DMS 273 treated with DMSO at 0.1 percent for 48 hours (cell line): ENCODE measurements around the gene TMEM170B.
A peak's percentile ranks its signal among the peaks of the same experiment; 100 is the strongest.

ENCODE experiments used
- DNase-seq: peaks from one replicate; lab custom pipeline; 2025; lab: John Stamatoyannopoulos, UW

TMEM170B gene

GRCh38 chr6:11537229-11538051 is at the start of gene TMEM170B:
Gene TMEM170B (plus strand): TSS chr6:11537749. CDS start chr6:11538278, 529 bp downstream.
- peak; percentile 80 for DNase-seq

- DNase-seq, result no peak
Observed at GRCh38 chr6:11490996-11491395, 46.6 kb upstream of the TMEM170B start.

GRCh38 chr6:11491596-11492463 is 45.7 kb upstream of the TMEM170B start:
- no peak for DNase-seq

- DNase-seq, result no peak
Observed at GRCh38 chr6:11492464-11493290, 44.9 kb upstream of the TMEM170B start.

GRCh38 chr6:11493974-11494373 is 43.6 kb upstream of the TMEM170B start:
- no peak for DNase-seq

GRCh38 chr6:11494786-11495564 is 42.6 kb upstream of the TMEM170B start:
- no peak for DNase-seq

GRCh38 chr6:11495565-11496145 is 41.9 kb upstream of the TMEM170B start:
- DNase-seq, result no peak

GRCh38 chr6:11496152-11497060 is 41.1 kb upstream of the TMEM170B start:
- peak; percentile 52 for DNase-seq

- DNase-seq, result no peak
Observed at GRCh38 chr6:11497107-11497506, 40.4 kb upstream of the TMEM170B start.

GRCh38 chr6:11497881-11498280 is 39.7 kb upstream of the TMEM170B start:
- DNase-seq, result peak; percentile 25

- no peak for DNase-seq
Observed at GRCh38 chr6:11500008-11500407, 37.5 kb upstream of the TMEM170B start.

GRCh38 chr6:11509471-11509870 is 28.1 kb upstream of the TMEM170B start:
- no peak for DNase-seq

GRCh38 chr6:11514672-11515071 is 22.9 kb upstream of the TMEM170B start:
- DNase-seq, result no peak

GRCh38 chr6:11515763-11516162 is 21.8 kb upstream of the TMEM170B start:
- DNase-seq, result no peak

GRCh38 chr6:11522812-11523605 is 14.5 kb upstream of the TMEM170B start:
- DNase-seq, result no peak

GRCh38 chr6:11525468-11526155 is 11.9 kb upstream of the TMEM170B start:
- DNase-seq, result no peak

- DNase-seq, result no peak
Observed at GRCh38 chr6:11526156-11526505, 11.4 kb upstream of the TMEM170B start.

GRCh38 chr6:11527274-11527870 is 10.2 kb upstream of the TMEM170B start:
- DNase-seq, result no peak
